H1 (cell line): ENCODE data around the gene PTPRJ. TPM values are rescaled to one million over a fixed set of nuclear protein-coding genes. Genes with fewer than 3 reads are reported as not detected.

ENCODE experiments used
- CTCF ChIA-PET: fragments of 300-600 bp; sonication (Branson Sonifier 250); formaldehyde crosslinking; loops from one replicate; lab custom pipeline; 2021; ENCODE audit not compliant: partially characterized antibody; lab: Charles Lee
- POLR2A ChIA-PET: fragments of 300-600 bp; sonication (Branson Sonifier 250); formaldehyde crosslinking; loops from one replicate; lab custom pipeline; 2021; ENCODE audit warnings: inconsistent platforms; ENCODE audit not compliant: partially characterized antibody; lab: Charles Lee
- DNase-seq, 2 experiments: peaks; one replicate each; pipeline versions ENCODE4 v3.0.0 to v3.0.0-alpha.2; 2010 to 2022; ENCODE audit warnings: low spot score in 2 of 2, low read depth in 1 of 2, mixed read lengths in 1 of 2
- FAIRE-seq: peaks from 2 replicates; lab custom pipeline; 2011; peaks lifted over from hg19 to GRCh38; lab: Jason Lieb, UNC
- H2AFZ ChIP-seq: 2 replicates; pipeline ENCODE4 v1.8.1; 2012; ENCODE audit warnings: low read length, inconsistent platforms
- H2AK5ac ChIP-seq: 2 replicates; pipeline ENCODE4 v1.6.1; 2013; ENCODE audit warnings: low read depth, low read length
- H2BK120ac ChIP-seq: replicated peaks from 2 replicates; pipeline ENCODE3; 2013; ENCODE audit warnings: low read depth, low read length, inconsistent platforms
- H2BK12ac ChIP-seq: 2 replicates; pipeline ENCODE4 v1.6.1; 2013; ENCODE audit warnings: low read depth, low read length
- H2BK15ac ChIP-seq: 2 replicates; pipeline ENCODE4 v1.6.1; 2013; ENCODE audit warnings: low read length
- H2BK20ac ChIP-seq: 2 replicates; pipeline ENCODE4 v1.6.1; 2013; ENCODE audit warnings: low read length
- H2BK5ac ChIP-seq: 2 replicates; pipeline ENCODE4 v1.6.1; 2013; ENCODE audit warnings: low read depth, low read length
- H3K14ac ChIP-seq: 2 replicates; pipeline ENCODE4 v1.6.1; 2013; ENCODE audit warnings: inconsistent platforms; ENCODE audit not compliant: insufficient read length
- H3K18ac ChIP-seq: 2 replicates; pipeline ENCODE4 v1.6.1; 2013; ENCODE audit warnings: low read length; ENCODE audit errors: extremely low read depth
- H3K23ac ChIP-seq: 2 replicates; pipeline ENCODE4 v1.6.1; 2013; ENCODE audit warnings: inconsistent platforms; ENCODE audit not compliant: insufficient read length
- H3K23me2 ChIP-seq: 2 replicates; pipeline ENCODE4 v1.6.1; 2013; ENCODE audit warnings: low read depth, low read length
- H3K27ac ChIP-seq: 2 replicates; pipeline ENCODE4 v1.6.1; 2011; ENCODE audit warnings: low read depth, low read length, inconsistent platforms
- H3K27me3 ChIP-seq, 4 experiments: replicated peaks in 1 of 4; 1 replicate in 1 of 4; 2 replicates in 3 of 4; pipeline versions ENCODE4 v1.6.1 to v1.8.1; 2011 to 2013; ENCODE audit warnings: low read length in 3 of 4, mild to moderate bottlenecking in 3 of 4, inconsistent platforms in 2 of 4, mixed read lengths in 2 of 4, moderate library complexity in 1 of 4; ENCODE audit not compliant: control insufficient read depth in 3 of 4, insufficient read depth in 3 of 4; ENCODE audit errors: extremely low read depth in 1 of 4
- H3K36me3 ChIP-seq, 4 experiments: 2 replicates each; pipeline versions ENCODE4 v1.6.1 to v1.8.1; 2011 to 2013; ENCODE audit warnings: mild to moderate bottlenecking in 4 of 4, low read length in 3 of 4, moderate library complexity in 2 of 4, control low read depth in 1 of 4, inconsistent platforms in 1 of 4; ENCODE audit not compliant: insufficient read depth in 4 of 4, control insufficient read depth in 2 of 4
- H3K4ac ChIP-seq: replicated peaks from 2 replicates; pipeline ENCODE3; 2013; ENCODE audit warnings: low read length, low read depth, mixed read lengths, inconsistent platforms; ENCODE audit not compliant: insufficient read length
- H3K4me1 ChIP-seq, 4 experiments: replicated peaks in 1 of 4; 1 replicate in 1 of 4; 2 replicates in 3 of 4; pipeline versions ENCODE4 v1.6.1 to v1.8.1; 2011 to 2013; ENCODE audit warnings: low read length in 3 of 4, inconsistent platforms in 2 of 4, mixed read lengths in 1 of 4; ENCODE audit not compliant: insufficient read depth in 4 of 4, control insufficient read depth in 3 of 4
- H3K4me2 ChIP-seq, 2 experiments: 2 replicates each; pipeline versions ENCODE4 v1.6.1 to v1.8.1; 2011 to 2013; ENCODE audit warnings: low read depth in 2 of 2, low read length in 2 of 2, control low read depth in 1 of 2, inconsistent platforms in 1 of 2, mild to moderate bottlenecking in 1 of 2; ENCODE audit not compliant: insufficient read depth in 1 of 2
- H3K4me3 ChIP-seq, 4 experiments: fragments of 200-600, 300-600 bp in 1 of 4; sonication (generic), shearing (Covaris generic), sonication (Bioruptor Twin) in 1 of 4; 2 replicates each; pipeline versions ENCODE4 v1.5.1 to v1.8.1; 2011 to 2016; ENCODE audit warnings: low read length in 4 of 4, low read depth in 3 of 4, control low read depth in 2 of 4, inconsistent platforms in 2 of 4, mild to moderate bottlenecking in 2 of 4, mixed read lengths in 1 of 4, moderate library complexity in 1 of 4; ENCODE audit not compliant: insufficient read depth in 2 of 4; ENCODE audit errors: extremely low read depth in 1 of 4
- H3K56ac ChIP-seq: replicated peaks from 2 replicates; pipeline ENCODE3; 2013; ENCODE audit warnings: low read depth, mild to moderate bottlenecking, mixed read lengths, low read length, inconsistent platforms; ENCODE audit not compliant: insufficient read length
- H3K79me1 ChIP-seq: 2 replicates; pipeline ENCODE4 v1.6.1; 2013; ENCODE audit warnings: low read depth, low read length, control low read depth
- H3K79me2 ChIP-seq, 2 experiments: 2 replicates each; pipeline versions ENCODE4 v1.6.1 to v1.8.1; 2012 to 2013; ENCODE audit warnings: low read length in 2 of 2, mild to moderate bottlenecking in 2 of 2, inconsistent platforms in 1 of 2; ENCODE audit not compliant: insufficient read depth in 2 of 2, control insufficient read depth in 1 of 2
- H3K9ac ChIP-seq, 4 experiments: replicated peaks in 1 of 4; 1 replicate in 1 of 4; 2 replicates in 3 of 4; pipeline versions ENCODE4 v1.6.1 to v1.8.1; 2011 to 2013; ENCODE audit warnings: low read depth in 3 of 4, low read length in 3 of 4, control low read depth in 2 of 4, mild to moderate bottlenecking in 2 of 4, moderate library complexity in 2 of 4, inconsistent platforms in 1 of 4; ENCODE audit errors: extremely low read depth in 1 of 4
- H3K9me3 ChIP-seq, 2 experiments: 2 replicates each; pipeline versions ENCODE4 v1.6.1 to v1.8.1; 2012 to 2013; ENCODE audit warnings: mild to moderate bottlenecking in 2 of 2, moderate library complexity in 2 of 2, control low read depth in 1 of 2, inconsistent platforms in 1 of 2, low read depth in 1 of 2, low read length in 1 of 2, mixed read lengths in 1 of 2; ENCODE audit not compliant: insufficient read depth in 2 of 2
- H4K20me1 ChIP-seq, 2 experiments: replicated peaks in 1 of 2; 2 replicates each; pipeline versions ENCODE3 to v1.8.1; 2011 to 2013; ENCODE audit warnings: inconsistent platforms in 2 of 2, low read length in 2 of 2, mild to moderate bottlenecking in 1 of 2; ENCODE audit not compliant: insufficient read depth in 2 of 2, control insufficient read depth in 1 of 2
- H4K5ac ChIP-seq: 2 replicates; pipeline ENCODE4 v1.6.1; 2013; ENCODE audit warnings: low read length, low read depth, mixed read lengths, inconsistent platforms; ENCODE audit not compliant: insufficient read length
- H4K8ac ChIP-seq: 2 replicates; pipeline ENCODE4 v1.8.0; 2013; ENCODE audit warnings: mild to moderate bottlenecking, moderate library complexity, low read length, inconsistent platforms; ENCODE audit not compliant: insufficient read depth; ENCODE audit errors: extremely low read depth
- H4K91ac ChIP-seq: replicated peaks from 2 replicates; pipeline ENCODE3; 2013; ENCODE audit warnings: low read length, mixed read lengths, inconsistent platforms; ENCODE audit not compliant: insufficient read length
- EGR1 ChIP-seq: IDR thresholded peaks from 2 replicates; pipeline ENCODE4 v1.6.1; 2011; ENCODE audit warnings: low read depth, low read length, borderline replicate concordance
- MAX ChIP-seq: IDR thresholded peaks from 2 replicates; pipeline ENCODE4 v1.6.1; 2012; ENCODE audit warnings: inconsistent platforms
- RFX5 ChIP-seq: IDR thresholded peaks from 2 replicates; pipeline ENCODE4 v1.6.1; 2011; ENCODE audit warnings: low read depth, low read length, improper control_type of control experiment, borderline replicate concordance
- TAF1 ChIP-seq: IDR thresholded peaks from 2 replicates; pipeline ENCODE4 v1.6.1; 2011; ENCODE audit warnings: mild to moderate bottlenecking, low read depth, low read length
- ZNF274 ChIP-seq: IDR thresholded peaks from 2 replicates; pipeline ENCODE4 v1.7.0; 2012; ENCODE audit warnings: low read length, borderline replicate concordance; ENCODE audit errors: extremely low read depth
- WGBS, 2 experiments: shearing (Covaris generic) in 1 of 2; methylation state at CpG; one replicate each; pipeline versions ENCODE4 v1.1.6 to v1.1.7; 2013 to 2015; ENCODE audit warnings: low lambda C conversion rate in 2 of 2, mixed read lengths in 2 of 2, inconsistent platforms in 1 of 2, low coverage in 1 of 2, missing lambda C conversion rate in 1 of 2; ENCODE audit not compliant: insufficient replicate concordance in 2 of 2, insufficient coverage in 1 of 2, insufficient read length in 1 of 2; ENCODE audit errors: extremely low coverage in 1 of 2, missing lambda C conversion rate in 1 of 2; 5-methylcytosine and 5-hydroxymethylcytosine counted together
- polyA plus RNA-seq, 7 experiments: library from polyadenylated mRNA; depleted of rRNA in 3 of 7; stranded (reverse) in 5 of 7; unstranded in 2 of 7; fragments of >200 nt in 5 of 7; fragments of 200-250 nt in 2 of 7; gene quantifications; 1 replicate in 5 of 7; 2 replicates in 1 of 7; 4 replicates in 1 of 7; pipeline versions ENCODE4 v1.2.1 to v1.2.3, GENCODE V29; 2011 to 2013; ENCODE audit warnings: missing spikeins in 2 of 7, mixed read lengths in 2 of 7
- total RNA-seq: library from RNA; stranded (reverse); fragmentation: NEBNext Ultra II Directional; extraction: Animal tissue kit (Norgen Biotek cat#: 25700); gene quantifications from 2 replicates; pipeline ENCODE4 v1.2.1, GENCODE V29; 2021

PTPRJ gene
- total and polyA plus RNA-seq, 2 of the 8 experiments (the other 6 are each of a cell fraction or from before 2014, with no cell fraction given): 4.4 to 22.6 TPM

- H2BK5ac ChIP-seq: no peak overlapping the region
- H4K5ac ChIP-seq: no peak overlapping the region
- no peak overlapping the region for H3K9ac ChIP-seq
- no peak overlapping the region for H2BK12ac ChIP-seq
- no peaks in the 10 kb centered on the region for H3K23me2 ChIP-seq
- POLR2A ChIA-PET: interaction anchor here (0.7 kb wide), 1 partner anchor 38 kb away, joined by 3 read pairs; no protein-coding TSS in a partner anchor
- H4K20me1 ChIP-seq: peaks cover 0 to 2% of the 10 kb centered on the region in 2 experiments
- H3K56ac ChIP-seq: no peak overlapping the region
- no peak overlapping the region for H4K91ac ChIP-seq
- CTCF ChIA-PET: interaction anchor here (0.7 to 1.3 kb wide), 3 partner anchors 44 to 63 kb away, joined by 4 to 5 read pairs (median 4); no protein-coding TSS in a partner anchor
- peak overlapping the region; percentile 67; the same call in 1 of the 2 replicates for H2AK5ac ChIP-seq
- H2BK20ac ChIP-seq: no peak overlapping the region
- no peak overlapping the region for H2AFZ ChIP-seq
- H3K18ac ChIP-seq: no peak overlapping the region
- no peak for FAIRE-seq
- H3K27me3 ChIP-seq: no peaks in the 10 kb centered on the region
- H3K4me3 ChIP-seq: no peak overlapping the region
- H3K14ac ChIP-seq: no peak overlapping the region
- H3K9me3 ChIP-seq: no peaks in the 10 kb centered on the region
- H3K27ac ChIP-seq: no peak overlapping the region
- DNase-seq: no peak
- TF ChIP-seq RFX5 (no peak), EGR1 (no peak), MAX (no peak), ZNF274 (no peak), TAF1 (no peak)
- 88 to 100% methylated on average over 1 to 5 of the region's 5 CpGs for WGBS, 2 experiments
- H4K8ac ChIP-seq: no peak overlapping the region
- no peak overlapping the region for H3K23ac ChIP-seq
- no peak overlapping the region for H2BK120ac ChIP-seq
- H3K79me2 ChIP-seq: peaks cover 0 to 11% of the 10 kb centered on the region in 2 experiments; a peak in 1 of 4 replicates
- 0 out of 2 replicates have a peak, but pooled peaks cover 2% of the 10 kb centered on the region for H3K79me1 ChIP-seq
- no peak overlapping the region for H2BK15ac ChIP-seq
- H3K4me1 ChIP-seq: peaks cover 4 to 23% (median 13%) of the 10 kb centered on the region in 4 experiments; a peak in 6 of 7 replicates
- no peak overlapping the region for H3K4me2 ChIP-seq
- no peak overlapping the region for H3K4ac ChIP-seq
- no peaks in the 10 kb centered on the region for H3K36me3 ChIP-seq
These were observed 20.1 kb downstream of the PTPRJ start for GRCh38 chr11:48000432-48000831.
